H9 (cell line): ENCODE measurements around the gene SKAP1. TPM values are rescaled to one million over a fixed set of nuclear protein-coding genes. Genes with fewer than 3 reads are reported as not detected.

Source experiments
- DNase-seq: peaks from one replicate; pipeline ENCODE4 v3.0.0-alpha.2; 2017
- H2AFZ ChIP-seq: one replicate; pipeline ENCODE4 v1.6.1; 2013; ENCODE audit warnings: mild to moderate bottlenecking, low read length, control low read depth, moderate library complexity
- H2AK5ac ChIP-seq: 2 replicates; pipeline ENCODE4 v1.6.1; 2013; ENCODE audit warnings: low read length, control low read depth, mixed read lengths; ENCODE audit not compliant: insufficient read length
- H2BK120ac ChIP-seq: one replicate; pipeline ENCODE4 v1.6.1; 2013; ENCODE audit warnings: low read depth, mild to moderate bottlenecking, low read length, control low read depth, inconsistent platforms; ENCODE audit not compliant: poor library complexity, severe bottlenecking
- H2BK12ac ChIP-seq: 2 replicates; pipeline ENCODE4 v1.6.1; 2013; ENCODE audit warnings: low read length, control low read depth, mixed read lengths, low read depth; ENCODE audit not compliant: insufficient read length
- H2BK15ac ChIP-seq: 2 replicates; pipeline ENCODE4 v1.6.1; 2013; ENCODE audit warnings: low read depth, low read length, control low read depth
- H2BK20ac ChIP-seq: one replicate; pipeline ENCODE4 v1.6.1; 2013; ENCODE audit warnings: low read depth, mild to moderate bottlenecking, low read length, control low read depth, inconsistent platforms; ENCODE audit not compliant: poor library complexity, severe bottlenecking
- H2BK5ac ChIP-seq: 2 replicates; pipeline ENCODE4 v1.6.1; 2013; ENCODE audit warnings: low read length, control low read depth, mixed read lengths; ENCODE audit not compliant: insufficient read length
- H3K14ac ChIP-seq: 2 replicates; pipeline ENCODE4 v1.6.1; 2013; ENCODE audit warnings: low read length, control low read depth; ENCODE audit not compliant: insufficient read depth
- H3K18ac ChIP-seq: 2 replicates; pipeline ENCODE4 v1.6.1; 2013; ENCODE audit warnings: low read depth, mild to moderate bottlenecking, mixed read lengths, low read length, control low read depth; ENCODE audit not compliant: insufficient read length
- H3K23ac ChIP-seq: 2 replicates; pipeline ENCODE4 v1.6.1; 2013; ENCODE audit warnings: low read length, control low read depth, mixed read lengths, low read depth; ENCODE audit not compliant: insufficient read length
- H3K23me2 ChIP-seq: 2 replicates; pipeline ENCODE4 v1.6.1; 2013; ENCODE audit warnings: low read depth, mild to moderate bottlenecking, mixed read lengths, low read length, control low read depth; ENCODE audit not compliant: insufficient read length, poor library complexity, severe bottlenecking
- H3K27ac ChIP-seq: 2 replicates; pipeline ENCODE4 v1.5.1; 2013; ENCODE audit warnings: low read length, control low read depth, mixed read lengths, low read depth; ENCODE audit not compliant: insufficient read length
- H3K27me3 ChIP-seq: 2 replicates; pipeline ENCODE4 v1.6.1; 2013; ENCODE audit warnings: low read length, control low read depth, inconsistent platforms; ENCODE audit not compliant: insufficient read depth
- H3K4ac ChIP-seq: 2 replicates; pipeline ENCODE4 v1.6.1; 2013; ENCODE audit warnings: low read depth, mild to moderate bottlenecking, control low read depth, inconsistent platforms, low read length, moderate library complexity
- H3K4me1 ChIP-seq: 2 replicates; pipeline ENCODE4 v1.6.1; 2013; ENCODE audit warnings: low read length, control low read depth, inconsistent platforms; ENCODE audit not compliant: insufficient read depth
- H3K4me2 ChIP-seq: 2 replicates; pipeline ENCODE4 v1.6.1; 2013; ENCODE audit warnings: low read length, control low read depth, mixed read lengths; ENCODE audit not compliant: insufficient read length, insufficient read depth
- H3K56ac ChIP-seq: 2 replicates; pipeline ENCODE4 v1.6.1; 2013; ENCODE audit warnings: low read depth, mild to moderate bottlenecking, mixed read lengths, low read length, control low read depth; ENCODE audit not compliant: insufficient read length
- H3K79me1 ChIP-seq: 2 replicates; pipeline ENCODE4 v1.6.1; 2013; ENCODE audit warnings: low read depth, mild to moderate bottlenecking, moderate library complexity, low read length, control low read depth, inconsistent platforms; ENCODE audit not compliant: insufficient read depth, poor library complexity, severe bottlenecking
- H3K79me2 ChIP-seq: 2 replicates; pipeline ENCODE4 v1.6.1; 2013; ENCODE audit warnings: low read length, control low read depth, inconsistent platforms; ENCODE audit not compliant: insufficient read depth
- H3K9ac ChIP-seq: 2 replicates; pipeline ENCODE4 v1.6.1; 2013; ENCODE audit warnings: low read length, control low read depth, mixed read lengths; ENCODE audit not compliant: insufficient read length; ENCODE audit errors: extremely low read depth
- H3K9me3 ChIP-seq: one replicate; pipeline ENCODE4 v1.6.1; 2013; ENCODE audit warnings: low read depth, low read length, inconsistent platforms; ENCODE audit not compliant: control insufficient read depth
- H3T11ph ChIP-seq: one replicate; pipeline ENCODE4 v1.6.1; 2013; ENCODE audit warnings: mild to moderate bottlenecking, low read length, control low read depth, inconsistent platforms
- H4K20me1 ChIP-seq: one replicate; pipeline ENCODE4 v1.6.1; 2013; ENCODE audit not compliant: control insufficient read depth, insufficient read length, insufficient read depth
- H4K5ac ChIP-seq: 2 replicates; pipeline ENCODE4 v1.6.1; 2013; ENCODE audit warnings: low read depth, mild to moderate bottlenecking, mixed read lengths, low read length, control low read depth; ENCODE audit not compliant: insufficient read length
- H4K8ac ChIP-seq: replicated peaks from 2 replicates; pipeline ENCODE4 v1.6.1; 2013; ENCODE audit warnings: low read length, control low read depth, mixed read lengths, low read depth; ENCODE audit not compliant: insufficient read length
- H4K91ac ChIP-seq: 2 replicates; pipeline ENCODE4 v1.6.1; 2013; ENCODE audit warnings: low read depth, mild to moderate bottlenecking, moderate library complexity, mixed read lengths, low read length, control low read depth; ENCODE audit not compliant: insufficient read length
- H3K27ac Mint-ChIP-seq, 3 experiments: 2 replicates in 2 of 3; 3 replicates in 1 of 3; pipeline ENCODE4 v1.8.0; 2020 to 2021; ENCODE audit warnings: mixed read lengths in 3 of 3, mild to moderate bottlenecking in 1 of 3, moderate library complexity in 1 of 3
- H3K27me3 Mint-ChIP-seq: 2 replicates; pipeline ENCODE4 v1.8.0; 2021; ENCODE audit warnings: low read depth, mild to moderate bottlenecking, moderate library complexity, mixed read lengths
- H3K36me3 Mint-ChIP-seq, 3 experiments: 2 replicates in 2 of 3; 3 replicates in 1 of 3; pipeline ENCODE4 v1.8.0; 2020 to 2021; ENCODE audit warnings: low read depth in 3 of 3, mixed read lengths in 3 of 3; ENCODE audit not compliant: insufficient read depth in 1 of 3
- H3K4me1 Mint-ChIP-seq, 2 experiments: 2 replicates each; pipeline ENCODE4 v1.8.0; 2020; ENCODE audit warnings: mixed read lengths in 2 of 2
- H3K4me3 Mint-ChIP-seq, 2 experiments: 2 replicates in 1 of 2; 3 replicates in 1 of 2; pipeline ENCODE4 v1.8.0; 2020 to 2021; ENCODE audit warnings: mild to moderate bottlenecking in 2 of 2, mixed read lengths in 2 of 2, moderate library complexity in 1 of 2
- H3K9me3 Mint-ChIP-seq, 2 experiments: 2 replicates in 1 of 2; 3 replicates in 1 of 2; pipeline ENCODE4 v1.8.0; 2020; ENCODE audit warnings: mild to moderate bottlenecking in 2 of 2, mixed read lengths in 2 of 2, moderate library complexity in 1 of 2
- CTCF ChIP-seq: fragments of 200-600 bp; sonication (generic); conservative IDR thresholded peaks from 3 replicates; pipeline ENCODE4 v1.8.0; 2021; ENCODE audit warnings: antibody characterized with exemption, mild to moderate bottlenecking
- WGBS: extraction: QIAGEN DNeasy Blood & Tissue Kit; methylation state at CpG from one replicate; pipeline ENCODE4 v1.1.7; 2013; ENCODE audit warnings: missing lambda C conversion rate, low lambda C conversion rate, mixed read lengths; ENCODE audit not compliant: insufficient read length; ENCODE audit errors: extremely low coverage; 5-methylcytosine and 5-hydroxymethylcytosine counted together
- total RNA-seq: library from RNA; stranded (reverse); gene quantifications from 2 replicates; pipeline ENCODE4 v1.2.1, GENCODE V29; 2021

Gene SKAP1
- total RNA-seq, 1 experiment from 2014 or later, result not detected

- Histone ChIP-seq H4K5ac (no peak overlapping the region), H2AFZ (no peak overlapping the region), H4K8ac (no peak overlapping the region), H2BK120ac (no peak overlapping the region), H3K27ac (no peak overlapping the region), H3K23me2 (no peaks in the 10 kb centered on the region), H2BK15ac (no peak overlapping the region), H3K9me3 (no peaks in the 10 kb centered on the region), H2AK5ac (no peak overlapping the region), H3K4ac (no peak overlapping the region), H3K9ac (no peak overlapping the region), H3K27me3 (no peaks in the 10 kb centered on the region), H2BK20ac (no peak overlapping the region), H3K79me1 (no peaks in the 10 kb centered on the region), H3T11ph (no peak overlapping the region), H2BK5ac (no peak overlapping the region), H2BK12ac (no peak overlapping the region), H3K56ac (no peak overlapping the region), H3K4me1 (no peaks in the 10 kb centered on the region), H4K91ac (no peak overlapping the region), H3K4me2 (no peak overlapping the region), H3K18ac (no peak overlapping the region), H3K23ac (no peak overlapping the region), H3K14ac (no peak overlapping the region), H4K20me1 (no peaks in the 10 kb centered on the region), H3K79me2 (no peaks in the 10 kb centered on the region)
- no peaks in the 10 kb centered on the region for H3K36me3 Mint-ChIP-seq
- WGBS, result no CpG with 5 or more reads among the region's 1 CpG
- H3K4me1 Mint-ChIP-seq, result peaks cover 4% of the 10 kb centered on the region in 2 experiments; a peak in 2 of 4 replicates
- H3K27ac Mint-ChIP-seq, result no peak overlapping the region
- no peak for DNase-seq
- H3K27me3 Mint-ChIP-seq, result peaks cover 17% of the 10 kb centered on the region
- TF ChIP-seq CTCF, result no peak
- no peak overlapping the region for H3K4me3 Mint-ChIP-seq
- no peaks in the 10 kb centered on the region for H3K9me3 Mint-ChIP-seq
These were observed 130.3 kb downstream of the SKAP1 start for GRCh38 chr17:48299760-48300159.
